ENCODE data around the gene DMAC2.

DMAC2 gene

DNA sequence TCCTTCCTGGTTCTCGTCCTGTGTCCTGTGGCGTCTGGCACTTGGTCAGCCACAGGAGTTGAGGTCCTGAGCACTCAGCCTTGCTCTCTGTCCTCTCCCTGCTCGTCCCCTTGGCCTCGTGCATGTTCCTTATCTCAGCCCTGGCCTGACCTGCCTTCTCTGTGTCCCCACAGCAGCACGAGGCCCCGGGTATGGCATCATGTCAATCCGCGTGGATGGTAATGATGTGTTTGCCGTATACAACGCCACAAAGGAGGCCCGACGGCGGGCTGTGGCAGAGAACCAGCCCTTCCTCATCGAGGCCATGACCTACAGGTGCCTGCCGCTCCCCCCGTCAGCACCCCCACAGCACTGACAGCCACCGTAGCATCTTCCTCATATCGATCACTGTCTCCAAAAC, 17.3 kb downstream of the DMAC2 start:
- Histone ChIP-seq H2AK5ac (ENCODE audit: low read length) (no peak overlapping the region), H3K14ac (ENCODE audit: low read length) (no peak overlapping the region), H3K9ac (ENCODE audit: low read length) (no peak overlapping the region), H2BK12ac (ENCODE audit: low read length) (no peak overlapping the region), H3K79me1 (ENCODE audit: low read length) (peaks cover 5% of the 10 kb centered on the region), H3K4ac (ENCODE audit: low read depth, low read length) (no peak overlapping the region), H4K12ac (ENCODE audit: low read depth, low read length) (no peak overlapping the region), H4K8ac (ENCODE audit: low read depth, low read length) (no peak overlapping the region), H2BK5ac (ENCODE audit: low read depth, low read length, poor library complexity) (no peak overlapping the region), H3K18ac (ENCODE audit: low read length) (no peak overlapping the region), H3K9me3 (ENCODE audit: insufficient read depth, low read depth, low read length) (no peaks in the 10 kb centered on the region), H4K91ac (ENCODE audit: low read depth, low read length) (no peak overlapping the region), H3K4me1 (ENCODE audit: control insufficient read depth in 1 of 2, insufficient read depth in 2 of 2, low read length in 2 of 2) (peaks cover 5 to 6% of the 10 kb centered on the region in 2 experiments), H3K79me2 (ENCODE audit: control insufficient read depth, insufficient read depth, low read length, poor library complexity) (no peaks in the 10 kb centered on the region), H2BK120ac (ENCODE audit: insufficient read depth, low read length, poor library complexity) (no peak overlapping the region), H3K27me3 (ENCODE audit: insufficient read depth, low read length) (no peaks in the 10 kb centered on the region), H3K4me2 (ENCODE audit: low read length) (no peak overlapping the region), H3K36me3 (ENCODE audit: control insufficient read depth in 1 of 2, insufficient read depth in 2 of 2, low read length in 2 of 2) (peaks cover 40 to 44% of the 10 kb centered on the region in 2 experiments), H3K4me3 (ENCODE audit: low read depth, low read length) (no peak overlapping the region), H3K23ac (ENCODE audit: low read length) (no peak overlapping the region), H3K27ac (ENCODE audit: low read depth, low read length) (no peak overlapping the region), H2AFZ (ENCODE audit: insufficient read depth, low read length, poor library complexity) (no peak overlapping the region)
- no peak for DNase-seq
- whole genome bisulfite sequencing (ENCODE audit: extremely low coverage, insufficient coverage, insufficient read length): no CpG with 5 or more reads among the region's 18 CpGs

DNA sequence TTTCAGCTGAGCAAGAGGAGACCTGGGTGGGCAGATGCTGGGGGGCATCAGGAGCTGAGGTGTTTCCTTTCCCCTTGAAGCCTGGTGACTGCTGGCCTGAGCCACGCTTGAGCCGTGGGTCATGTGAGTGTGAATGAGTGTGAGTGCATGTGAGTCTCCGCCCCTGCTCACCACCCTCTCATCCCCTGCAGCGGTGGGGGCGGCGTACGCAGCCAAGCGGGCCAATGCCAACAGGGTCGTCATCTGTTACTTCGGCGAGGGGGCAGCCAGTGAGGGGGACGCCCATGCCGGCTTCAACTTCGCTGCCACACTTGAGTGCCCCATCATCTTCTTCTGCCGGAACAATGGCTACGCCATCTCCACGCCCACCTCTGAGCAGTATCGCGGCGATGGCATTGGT, 17.7 kb downstream of the DMAC2 start:
- no peak overlapping the region for H2AK5ac ChIP-seq (ENCODE audit: low read length)
- H3K4me3 ChIP-seq (ENCODE audit: low read depth, low read length): no peak overlapping the region
- DNase-seq: no peak
- no peaks in the 10 kb centered on the region for H3K27me3 ChIP-seq (ENCODE audit: insufficient read depth, low read length)
- no peak overlapping the region for H3K4me2 ChIP-seq (ENCODE audit: low read length)
- H2BK12ac ChIP-seq (ENCODE audit: low read length): no peak overlapping the region
- H2BK120ac ChIP-seq (ENCODE audit: insufficient read depth, low read length, poor library complexity): no peak overlapping the region
- H3K79me2 ChIP-seq (ENCODE audit: control insufficient read depth, insufficient read depth, low read length, poor library complexity): no peaks in the 10 kb centered on the region
- no peak overlapping the region for H4K12ac ChIP-seq (ENCODE audit: low read depth, low read length)
- H3K79me1 ChIP-seq (ENCODE audit: low read length): peaks cover 2% of the 10 kb centered on the region
- H3K4ac ChIP-seq (ENCODE audit: low read depth, low read length): no peak overlapping the region
- no peaks in the 10 kb centered on the region for H3K9me3 ChIP-seq (ENCODE audit: insufficient read depth, low read depth, low read length)
- H3K23ac ChIP-seq (ENCODE audit: low read length): no peak overlapping the region
- H2AFZ ChIP-seq (ENCODE audit: insufficient read depth, low read length, poor library complexity): no peak overlapping the region
- H3K27ac ChIP-seq (ENCODE audit: low read depth, low read length): no peak overlapping the region
- H3K36me3 ChIP-seq (ENCODE audit: control insufficient read depth in 1 of 2, insufficient read depth in 2 of 2, low read length in 2 of 2): peaks cover 42 to 44% of the 10 kb centered on the region in 2 experiments
- H4K91ac ChIP-seq (ENCODE audit: low read depth, low read length): no peak overlapping the region
- H3K18ac ChIP-seq (ENCODE audit: low read length): no peak overlapping the region
- no peak overlapping the region for H3K14ac ChIP-seq (ENCODE audit: low read length)
- no peak overlapping the region for H3K9ac ChIP-seq (ENCODE audit: low read length)
- H2BK5ac ChIP-seq (ENCODE audit: low read depth, low read length, poor library complexity): no peak overlapping the region
- peaks cover 4 to 6% of the 10 kb centered on the region in 2 experiments for H3K4me1 ChIP-seq (ENCODE audit: control insufficient read depth in 1 of 2, insufficient read depth in 2 of 2, low read length in 2 of 2)
- WGBS (ENCODE audit: extremely low coverage, insufficient coverage, insufficient read length): no CpG with 5 or more reads among the region's 20 CpGs
- no peak overlapping the region for H4K8ac ChIP-seq (ENCODE audit: low read depth, low read length)

DNA sequence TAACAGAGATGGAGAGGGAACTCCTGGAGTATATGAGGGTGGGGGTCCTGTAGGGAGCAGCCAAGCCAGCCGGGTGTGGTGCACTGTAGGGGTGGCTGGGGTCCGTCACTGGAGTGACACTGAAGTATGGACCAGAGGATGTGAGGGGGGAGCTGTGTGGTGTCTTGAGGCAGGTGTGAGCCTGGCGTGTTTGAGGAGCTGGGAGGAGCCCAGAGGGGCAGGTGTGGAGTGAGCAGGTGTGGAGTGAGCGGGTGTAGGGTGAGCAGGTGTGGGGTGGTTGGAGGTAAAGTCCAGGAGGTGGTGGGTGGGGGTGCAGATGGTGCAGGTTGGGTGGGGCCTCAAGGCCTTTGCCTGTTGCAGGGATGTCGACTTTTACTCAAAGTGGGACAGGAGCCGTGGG, 18.4 kb downstream of the DMAC2 start:
- Histone ChIP-seq H2AK5ac (ENCODE audit: low read length) (no peak overlapping the region), H3K4me3 (ENCODE audit: low read depth, low read length) (no peak overlapping the region), H3K14ac (ENCODE audit: low read length) (no peak overlapping the region), H3K27ac (ENCODE audit: low read depth, low read length) (no peak overlapping the region), H4K12ac (ENCODE audit: low read depth, low read length) (no peak overlapping the region), H3K9ac (ENCODE audit: low read length) (no peak overlapping the region), H3K18ac (ENCODE audit: low read length) (no peak overlapping the region), H3K79me2 (ENCODE audit: control insufficient read depth, insufficient read depth, low read length, poor library complexity) (no peaks in the 10 kb centered on the region), H3K4me2 (ENCODE audit: low read length) (no peak overlapping the region), H3K4ac (ENCODE audit: low read depth, low read length) (no peak overlapping the region), H4K8ac (ENCODE audit: low read depth, low read length) (no peak overlapping the region), H2BK120ac (ENCODE audit: insufficient read depth, low read length, poor library complexity) (no peak overlapping the region), H2BK12ac (ENCODE audit: low read length) (no peak overlapping the region), H3K36me3 (ENCODE audit: control insufficient read depth in 1 of 2, insufficient read depth in 2 of 2, low read length in 2 of 2) (peaks cover 41 to 44% of the 10 kb centered on the region in 2 experiments), H2BK5ac (ENCODE audit: low read depth, low read length, poor library complexity) (no peak overlapping the region), H3K9me3 (ENCODE audit: insufficient read depth, low read depth, low read length) (peaks cover under 1% of the 10 kb centered on the region), H2AFZ (ENCODE audit: insufficient read depth, low read length, poor library complexity) (no peak overlapping the region), H3K23ac (ENCODE audit: low read length) (no peak overlapping the region), H3K79me1 (ENCODE audit: low read length) (no peaks in the 10 kb centered on the region), H3K4me1 (ENCODE audit: control insufficient read depth in 1 of 2, insufficient read depth in 2 of 2, low read length in 2 of 2) (no peaks in the 10 kb centered on the region), H4K91ac (ENCODE audit: low read depth, low read length) (no peak overlapping the region), H3K27me3 (ENCODE audit: insufficient read depth, low read length) (no peaks in the 10 kb centered on the region)
- WGBS (ENCODE audit: extremely low coverage, insufficient coverage, insufficient read length): no CpG with 5 or more reads among the region's 6 CpGs
- no peak for DNase-seq

GRCh38 chr19:41420101-41420880, 19.4 kb downstream of the DMAC2 start:
- no peaks in the 10 kb centered on the region for H3K79me1 ChIP-seq (ENCODE audit: low read length)
- WGBS (ENCODE audit: extremely low coverage, insufficient coverage, insufficient read length): no CpG with 5 or more reads among the region's 8 CpGs
- H3K27me3 ChIP-seq (ENCODE audit: insufficient read depth, low read length): no peaks in the 10 kb centered on the region
- no peaks in the 10 kb centered on the region for H3K79me2 ChIP-seq (ENCODE audit: control insufficient read depth, insufficient read depth, low read length, poor library complexity)
- H3K4ac ChIP-seq (ENCODE audit: low read depth, low read length): no peak overlapping the region
- no peak overlapping the region for H2AK5ac ChIP-seq (ENCODE audit: low read length)
- H3K4me3 ChIP-seq (ENCODE audit: low read depth, low read length): no peak overlapping the region
- H3K27ac ChIP-seq (ENCODE audit: low read depth, low read length): no peak overlapping the region
- no peaks in the 10 kb centered on the region for H3K4me1 ChIP-seq (ENCODE audit: control insufficient read depth in 1 of 2, insufficient read depth in 2 of 2, low read length in 2 of 2)
- H3K23ac ChIP-seq (ENCODE audit: low read length): no peak overlapping the region
- H2BK5ac ChIP-seq (ENCODE audit: low read depth, low read length, poor library complexity): no peak overlapping the region
- peaks cover 3% of the 10 kb centered on the region for H3K9me3 ChIP-seq (ENCODE audit: insufficient read depth, low read depth, low read length)
- DNase-seq: peak in 1 of 2 donors; percentile 13
- no peak overlapping the region for H4K91ac ChIP-seq (ENCODE audit: low read depth, low read length)
- no peak overlapping the region for H3K4me2 ChIP-seq (ENCODE audit: low read length)
- H4K12ac ChIP-seq (ENCODE audit: low read depth, low read length): no peak overlapping the region
- no peak overlapping the region for H2BK12ac ChIP-seq (ENCODE audit: low read length)
- H3K18ac ChIP-seq (ENCODE audit: low read length): no peak overlapping the region
- no peak overlapping the region for H3K9ac ChIP-seq (ENCODE audit: low read length)
- H2AFZ ChIP-seq (ENCODE audit: insufficient read depth, low read length, poor library complexity): no peak overlapping the region
- no peak overlapping the region for H2BK120ac ChIP-seq (ENCODE audit: insufficient read depth, low read length, poor library complexity)
- H4K8ac ChIP-seq (ENCODE audit: low read depth, low read length): no peak overlapping the region
- no peak overlapping the region for H3K14ac ChIP-seq (ENCODE audit: low read length)
- H3K36me3 ChIP-seq (ENCODE audit: control insufficient read depth in 1 of 2, insufficient read depth in 2 of 2, low read length in 2 of 2): peaks cover 32 to 40% of the 10 kb centered on the region in 2 experiments

Data from trophoblast cell (in vitro differentiated cells and primary cell).